HG02642 (cell line): ENCODE measurements around the gene OR2AJ1.

Experiments used
- ATAC-seq: cut with Tn5 transposase; IDR thresholded peaks from one replicate; pipeline ENCODE4 v1.9.1; 2021; ENCODE audit warnings: mild to moderate bottlenecking; ENCODE audit not compliant: unreplicated experiment, poor library complexity

OR2AJ1 gene

DNA sequence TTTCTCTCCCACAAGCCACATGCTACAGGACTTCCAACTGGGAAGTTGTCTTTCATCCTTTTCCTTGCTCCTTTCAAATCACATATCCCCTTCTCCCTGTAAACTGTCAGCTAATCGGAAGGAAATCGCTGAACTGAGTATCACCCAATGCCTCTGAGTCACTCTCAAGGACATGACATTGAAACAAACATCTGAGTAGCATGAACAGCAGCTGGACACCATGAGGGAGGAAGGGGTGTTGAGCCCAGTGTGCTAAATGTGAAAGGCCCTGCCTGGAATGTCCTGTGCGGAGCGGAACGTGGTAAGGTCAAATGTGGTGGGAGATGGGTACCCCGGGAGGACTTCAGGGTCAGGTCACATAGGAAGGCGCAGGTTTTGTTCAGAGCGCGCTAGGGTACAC is at the start of gene OR2AJ1:
OR2AJ1 (plus strand) TSS at position 22 of the 400 bp plus-strand sequence. CDS start 8,880 bp downstream, outside the sequence.
- no peak for ATAC-seq

- ATAC-seq, result no peak
Observed at GRCh38 chr1:247883346-247883745, 41.3 kb upstream of the OR2AJ1 start.

GRCh38 chr1:247884797-247885413 is 39.8 kb upstream of the OR2AJ1 start:
- ATAC-seq, result no peak

- no peak for ATAC-seq
Observed at GRCh38 chr1:247895163-247895637, 29.5 kb upstream of the OR2AJ1 start, which contains the start of gene OR2W3. OR2W3 (plus strand) TSS chr1:247895587; CDS start chr1:247895587, 0 bp downstream.

- no peak for ATAC-seq
Observed at GRCh38 chr1:247895976-247896375, 28.7 kb upstream of the OR2AJ1 start.

- ATAC-seq, result no peak
Observed at GRCh38 chr1:247904122-247904521, 20.6 kb upstream of the OR2AJ1 start.

DNA sequence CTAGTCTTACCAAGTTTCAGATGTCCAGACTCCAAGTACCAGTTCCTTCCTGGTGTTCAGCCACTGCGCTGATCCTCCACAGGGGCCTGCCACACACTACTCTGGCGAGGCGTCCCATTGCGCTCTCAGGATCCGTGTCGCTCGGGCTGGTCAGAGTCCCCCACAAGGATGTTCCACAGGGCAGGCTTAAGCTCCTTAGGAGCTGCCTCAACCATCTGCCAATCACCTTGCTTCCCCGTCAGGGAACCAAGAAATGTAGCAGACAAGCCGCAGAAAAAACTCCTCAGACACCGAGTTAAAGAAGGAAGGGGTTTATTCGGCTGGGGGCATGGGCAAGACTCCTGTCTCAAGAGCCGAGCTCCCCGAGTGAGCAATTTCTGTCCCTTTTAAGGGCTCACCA is 19.5 kb upstream of the OR2AJ1 start:
- no peak for ATAC-seq

GRCh38 chr1:247905910-247906503 is 18.7 kb upstream of the OR2AJ1 start:
- no peak for ATAC-seq

- no peak for ATAC-seq
Observed at GRCh38 chr1:247906504-247907047, 18.1 kb upstream of the OR2AJ1 start.

GRCh38 chr1:247908766-247909165 is 15.9 kb upstream of the OR2AJ1 start:
- no peak for ATAC-seq

GRCh38 chr1:247913786-247914185 is 10.9 kb upstream of the OR2AJ1 start:
- ATAC-seq, result no peak

DNA sequence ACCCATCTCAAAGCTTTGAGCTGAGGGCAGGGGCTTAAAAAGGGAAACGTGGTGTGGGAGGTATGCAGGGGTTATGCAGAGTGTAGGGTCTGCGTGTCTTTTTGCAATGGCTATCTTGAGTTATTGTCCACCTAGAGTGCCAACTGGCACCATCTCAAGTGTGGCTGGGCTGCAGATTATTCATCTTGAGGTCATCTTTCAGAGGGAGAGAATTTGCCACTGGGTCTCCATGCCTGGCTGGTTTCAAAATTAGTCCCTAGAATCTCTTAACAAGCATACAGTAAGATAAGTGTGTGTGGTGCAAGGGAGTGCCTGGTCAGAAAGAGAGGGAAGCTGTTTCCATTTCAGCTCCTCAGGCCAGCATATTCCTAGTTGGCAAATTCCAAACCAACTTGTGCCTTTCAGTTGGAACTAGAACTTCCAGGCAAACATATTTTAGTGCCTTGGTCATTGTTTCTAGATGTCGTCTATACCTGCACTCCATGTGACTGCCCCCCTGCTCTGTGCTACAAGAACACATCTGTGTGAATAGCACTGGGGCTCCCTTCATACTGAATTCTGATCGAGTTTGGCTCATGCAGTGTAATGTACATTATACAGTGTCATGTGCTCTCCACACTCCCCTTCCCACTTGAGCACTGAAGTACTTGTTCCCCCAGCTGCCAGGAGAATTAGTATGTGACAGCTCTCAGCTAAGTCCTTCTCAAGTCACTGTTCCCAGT is 9.6 kb upstream of the OR2AJ1 start:
- ATAC-seq, result no peak

- ATAC-seq, result no peak
Observed at GRCh38 chr1:247919952-247920351, 4.7 kb upstream of the OR2AJ1 start, which contains the start of gene OR2T8. OR2T8 (plus strand) TSS chr1:247920252; CDS start chr1:247921018, 766 bp downstream.

DNA sequence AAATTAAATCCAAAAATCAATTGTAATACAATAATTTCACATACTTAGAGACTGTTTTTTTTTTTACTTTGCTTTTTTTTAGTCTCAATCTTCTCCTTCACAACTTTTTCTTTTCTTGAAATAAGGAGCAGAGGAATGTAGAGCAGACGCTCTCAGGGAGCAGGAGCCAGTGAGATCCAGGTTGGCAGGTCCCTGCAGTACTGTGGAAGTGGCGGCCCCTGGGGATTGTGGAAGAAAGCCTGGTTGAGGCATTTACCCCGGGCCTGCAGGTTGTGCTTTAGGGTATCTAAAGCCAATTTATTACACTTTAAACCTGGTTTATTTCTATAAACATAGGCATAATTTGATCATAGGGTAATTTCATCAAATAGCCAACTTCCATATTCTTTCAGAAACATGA is 748 bp upstream of the OR2AJ1 start:
- ATAC-seq, result no peak

GRCh38 chr1:247933989-247934388 is 9.3 kb downstream of the OR2AJ1 start:
- ATAC-seq, result no peak

DNA sequence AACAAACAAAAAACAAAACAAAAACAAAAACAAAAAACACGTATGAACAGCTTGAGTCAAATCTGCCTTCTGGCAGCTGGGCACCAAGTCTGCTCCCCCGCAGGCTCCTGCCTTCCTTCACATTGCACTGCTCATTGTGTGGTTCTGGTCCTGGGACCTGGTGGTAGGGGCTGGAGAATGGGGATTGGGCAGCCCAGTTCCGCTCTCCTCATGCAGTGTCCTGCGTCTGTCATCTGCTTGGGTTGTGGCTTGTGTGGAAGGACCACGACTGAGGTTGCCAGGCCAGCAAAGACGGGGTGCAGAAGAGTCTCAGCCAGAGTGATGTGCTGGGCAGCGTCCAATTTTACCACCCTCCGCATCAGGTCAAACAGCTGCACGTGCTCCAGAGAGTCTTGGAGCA is 11.1 kb downstream of the OR2AJ1 start:
- ATAC-seq, result no peak

GRCh38 chr1:247936415-247936814 is 11.7 kb downstream of the OR2AJ1 start:
- no peak for ATAC-seq

GRCh38 chr1:247936965-247937734 is 12.5 kb downstream of the OR2AJ1 start:
- ATAC-seq, result peak; percentile 99

DNA sequence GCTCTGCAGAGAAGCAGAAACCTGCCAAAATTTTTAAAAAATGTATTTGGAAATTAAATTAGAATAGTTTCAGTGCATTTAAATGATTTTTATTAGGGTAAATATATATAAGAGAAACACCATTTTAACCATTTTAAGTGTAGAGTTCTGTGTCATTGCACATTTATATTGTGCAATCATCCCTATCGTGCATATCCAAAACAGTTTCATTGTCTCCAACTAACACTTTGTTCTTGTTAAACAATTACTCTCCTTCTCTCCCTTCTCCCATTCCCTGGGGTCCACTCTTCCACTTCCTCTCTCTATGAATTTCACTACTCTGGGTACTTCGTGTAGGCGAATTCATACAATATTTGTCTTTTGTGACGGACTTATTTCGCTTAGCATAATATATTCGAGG is 17.9 kb downstream of the OR2AJ1 start:
- ATAC-seq, result no peak

DNA sequence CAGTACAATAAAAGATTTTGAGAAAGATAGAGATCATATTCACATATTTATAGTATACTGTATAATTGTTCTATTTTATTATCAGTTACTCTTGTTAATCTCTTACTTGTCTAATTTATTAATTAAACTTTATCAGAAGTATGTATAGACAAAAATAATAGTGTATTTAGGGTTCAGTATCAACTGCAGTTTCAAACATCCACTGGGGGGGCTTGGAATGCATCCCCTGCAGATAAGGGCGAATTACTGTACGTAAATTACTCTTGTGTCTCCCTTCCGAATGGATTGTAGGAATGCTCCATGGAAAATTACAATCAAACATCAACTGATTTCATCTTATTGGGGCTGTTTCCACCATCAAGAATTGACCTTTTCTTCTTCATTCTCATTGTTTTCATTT is 23.9 kb downstream of the OR2AJ1 start, which contains the start of gene OR2L8:
OR2L8 (plus strand) TSS at position 301 of the 400 bp plus-strand sequence; CDS start at position 301, 0 bp downstream.
- no peak for ATAC-seq
